GM10248 (cell line): ENCODE measurements around the gene FOSL2.

Experiments
- CTCF ChIA-PET: fragments of 300-600 bp; sonication (Branson Sonifier 250); formaldehyde crosslinking; extraction: SDS; loops from one replicate; lab custom pipeline; 2021; ENCODE audit warnings: antibody characterized with exemption; lab: Yijun Ruan, JAX
- POLR2A ChIA-PET: fragments of 350-650 bp; sonication (Branson Sonifier 250); formaldehyde crosslinking; extraction: SDS; loops from one replicate; lab custom pipeline; 2020; ENCODE audit warnings: antibody characterized with exemption; lab: Yijun Ruan, JAX
- DNase-seq: peaks from one replicate; pipeline ENCODE4 v3.0.0; 2012; ENCODE audit errors: extremely low spot score
- CTCF ChIP-seq: IDR thresholded peaks from 2 replicates; pipeline ENCODE4 v1.5.1; 2012; ENCODE audit warnings: mild to moderate bottlenecking, low read depth; ENCODE audit errors: extremely low read depth, missing control alignments, control extremely low read depth

Gene FOSL2

DNA sequence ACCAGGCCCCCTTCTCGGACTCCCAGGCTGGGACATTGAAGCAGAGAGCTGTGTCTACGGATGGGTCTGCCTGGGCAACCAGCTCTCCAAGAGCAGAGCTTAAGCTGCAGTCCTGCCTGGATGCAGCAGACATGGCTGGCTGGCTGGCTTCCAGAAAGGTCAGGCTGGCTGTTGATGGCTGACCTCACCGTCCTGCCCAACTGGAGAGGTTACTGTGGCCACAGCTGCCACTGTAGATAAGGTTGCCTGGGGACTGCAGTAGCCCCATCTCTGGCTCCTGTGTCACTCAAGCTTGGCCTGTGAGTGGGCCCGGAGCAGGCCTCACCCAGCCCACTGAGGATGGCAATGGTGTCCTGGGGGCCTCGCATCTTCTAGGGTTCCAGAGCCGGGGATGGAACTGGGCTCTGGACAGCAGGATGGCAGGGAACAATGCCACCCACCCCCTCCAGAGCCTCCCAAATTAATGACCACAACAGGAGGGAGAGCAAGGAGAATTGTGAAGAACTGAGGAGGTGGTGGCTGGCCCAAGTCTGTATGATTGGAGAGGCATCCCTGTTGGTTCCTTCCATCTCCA, 37.0 kb upstream of the FOSL2 start:
- CTCF ChIA-PET = no interaction called here
- DNase-seq = no peak
- POLR2A ChIA-PET = no interaction called here
- no peak for TF ChIP-seq CTCF

GRCh38 chr2:28356095-28356911, 36.4 kb upstream of the FOSL2 start:
- TF ChIP-seq CTCF = no peak
- CTCF ChIA-PET = no interaction called here
- DNase-seq = no peak
- POLR2A ChIA-PET = interaction anchor here (0.9 to 1.0 kb wide), 2 partner anchors 14 to 36 kb away, joined by 3 read pairs; partner anchors contain the start of gene FOSL2

- ChIA-PET POLR2A (interaction anchor here (0.9 to 1.0 kb wide), 2 partner anchors 15 to 35 kb away, joined by 3 read pairs; partner anchors contain the start of gene FOSL2), CTCF (no interaction called here)
- no peak for TF ChIP-seq CTCF
- DNase-seq = no peak
Observed at GRCh38 chr2:28357055-28357454, 35.6 kb upstream of the FOSL2 start.

DNA sequence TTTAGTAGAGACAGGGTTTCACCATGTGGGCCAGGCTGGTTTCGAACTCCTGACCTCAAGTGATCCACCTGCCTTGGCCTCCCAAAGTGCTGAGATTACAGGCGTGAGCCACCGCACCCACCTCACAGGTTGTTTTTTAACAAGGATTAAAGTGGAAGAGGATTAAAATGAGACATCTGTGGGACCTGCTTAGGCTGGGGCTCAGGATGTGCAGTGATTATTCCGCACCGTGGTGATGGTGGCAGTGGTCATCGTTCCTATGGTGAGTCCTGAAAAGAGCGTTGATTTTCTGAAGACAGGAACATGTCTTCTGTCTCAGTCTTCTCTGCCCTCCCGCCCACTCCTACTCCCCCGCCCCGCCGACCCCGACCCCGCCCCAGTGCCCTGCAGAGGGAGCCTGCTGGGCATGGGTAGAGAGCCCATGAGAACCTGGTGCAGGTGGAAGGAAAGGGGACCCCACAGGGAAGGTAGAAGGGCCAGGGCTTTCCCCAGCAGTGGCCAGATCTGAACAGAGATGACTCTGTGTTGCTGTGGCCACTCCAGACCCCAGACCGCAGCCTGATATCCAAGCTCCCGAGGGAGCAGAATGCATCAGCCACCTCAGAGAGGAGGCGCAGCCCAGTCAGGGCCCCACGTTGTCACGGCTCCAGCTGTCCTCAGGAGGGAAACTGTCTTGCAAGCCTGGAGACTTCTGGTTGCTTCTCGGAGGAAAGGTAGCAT, 34.5 kb upstream of the FOSL2 start:
- no peak for TF ChIP-seq CTCF
- CTCF ChIA-PET = interaction anchor here (1.1 kb wide), 1 partner anchor 17 kb away, joined by 3 read pairs; no protein-coding TSS in a partner anchor
- no peak for DNase-seq
- POLR2A ChIA-PET = no interaction called here

DNA sequence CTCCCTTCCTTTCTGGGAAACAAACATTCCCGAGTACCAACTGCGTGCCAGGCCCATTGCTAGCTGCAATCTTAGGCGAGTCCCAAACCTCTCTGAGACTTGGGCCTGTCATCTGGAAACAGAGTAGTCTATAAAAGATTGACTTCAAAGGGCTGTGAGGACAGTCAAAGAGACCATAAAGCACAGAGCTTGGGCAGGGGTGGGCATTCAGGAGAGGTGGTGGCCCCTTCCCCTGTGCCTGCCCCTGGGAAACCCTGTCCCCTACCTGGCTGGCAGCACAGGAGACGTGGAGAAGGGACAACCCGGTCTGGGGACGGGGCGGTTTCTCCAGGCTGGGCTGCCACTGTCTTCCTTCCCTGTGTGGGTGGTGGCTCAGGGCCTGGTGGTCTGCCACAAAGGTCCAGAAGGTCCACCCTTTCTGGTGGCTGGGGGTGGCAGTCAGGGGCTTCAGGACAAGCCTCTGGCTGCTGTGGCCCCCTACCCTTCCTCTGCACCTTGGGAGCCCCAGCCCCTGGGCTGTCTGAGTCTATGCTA, 33.9 kb upstream of the FOSL2 start:
- CTCF ChIA-PET = interaction anchor here (1.1 kb wide), 1 partner anchor 18 kb away, joined by 3 read pairs; no protein-coding TSS in a partner anchor
- DNase-seq = no peak
- TF ChIP-seq CTCF = no peak
- POLR2A ChIA-PET = no interaction called here
